HG03571 (cell line): ENCODE measurements around the gene PDIA2.

Experiments used
- ATAC-seq: cut with Tn5 transposase; IDR thresholded peaks from one replicate; pipeline ENCODE4 v1.9.1; 2021; ENCODE audit not compliant: unreplicated experiment

PDIA2 gene

DNA sequence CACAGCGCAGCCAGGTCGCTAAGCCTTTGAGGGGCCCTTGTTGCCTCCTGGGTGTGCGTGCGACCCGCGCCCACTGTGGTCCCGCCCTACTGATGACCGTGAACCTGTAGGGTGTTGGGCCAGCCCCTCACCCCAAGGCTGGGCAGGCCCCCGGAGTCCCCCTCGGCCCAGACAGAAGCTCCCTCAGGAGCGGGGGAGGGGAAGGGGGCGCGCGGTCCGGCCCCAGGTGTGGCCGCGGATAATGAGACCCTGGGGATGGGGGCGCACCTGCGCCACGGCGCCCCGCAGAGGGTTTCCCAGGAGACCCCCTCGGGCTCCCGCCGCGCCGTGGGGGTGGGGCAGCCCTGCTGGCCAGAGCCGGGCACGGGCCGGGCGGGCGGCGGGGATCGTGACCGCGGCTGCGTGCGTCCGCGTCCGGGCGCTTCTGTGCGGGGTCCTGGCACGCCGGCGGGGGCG is 2.9 kb upstream of the PDIA2 start:
- no peak for ATAC-seq

DNA sequence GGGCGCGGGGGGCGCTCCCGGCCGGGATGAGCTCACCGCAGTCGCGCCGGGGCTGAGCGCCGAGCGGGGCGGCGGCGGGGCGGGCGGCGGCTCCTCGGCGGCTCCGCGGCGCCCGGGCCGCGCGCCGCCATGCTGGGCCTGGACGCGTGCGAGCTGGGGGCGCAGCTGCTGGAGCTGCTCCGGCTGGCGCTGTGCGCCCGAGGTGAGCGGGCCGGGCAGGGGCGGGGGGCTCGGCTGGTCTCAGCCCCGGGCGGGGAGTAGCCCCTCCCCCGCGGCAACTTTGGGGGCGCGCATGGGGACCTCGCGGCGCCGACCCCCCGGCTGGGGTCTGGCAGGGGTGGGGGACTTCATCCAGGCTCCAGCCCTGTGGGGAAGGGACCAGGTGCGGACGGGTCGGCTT is 2.4 kb upstream of the PDIA2 start, which contains the start of gene ARHGDIG:
ARHGDIG (plus strand) TSS at position 40 of the 400 bp plus-strand sequence; CDS start at position 130, 90 bp downstream.
- no peak for ATAC-seq

DNA sequence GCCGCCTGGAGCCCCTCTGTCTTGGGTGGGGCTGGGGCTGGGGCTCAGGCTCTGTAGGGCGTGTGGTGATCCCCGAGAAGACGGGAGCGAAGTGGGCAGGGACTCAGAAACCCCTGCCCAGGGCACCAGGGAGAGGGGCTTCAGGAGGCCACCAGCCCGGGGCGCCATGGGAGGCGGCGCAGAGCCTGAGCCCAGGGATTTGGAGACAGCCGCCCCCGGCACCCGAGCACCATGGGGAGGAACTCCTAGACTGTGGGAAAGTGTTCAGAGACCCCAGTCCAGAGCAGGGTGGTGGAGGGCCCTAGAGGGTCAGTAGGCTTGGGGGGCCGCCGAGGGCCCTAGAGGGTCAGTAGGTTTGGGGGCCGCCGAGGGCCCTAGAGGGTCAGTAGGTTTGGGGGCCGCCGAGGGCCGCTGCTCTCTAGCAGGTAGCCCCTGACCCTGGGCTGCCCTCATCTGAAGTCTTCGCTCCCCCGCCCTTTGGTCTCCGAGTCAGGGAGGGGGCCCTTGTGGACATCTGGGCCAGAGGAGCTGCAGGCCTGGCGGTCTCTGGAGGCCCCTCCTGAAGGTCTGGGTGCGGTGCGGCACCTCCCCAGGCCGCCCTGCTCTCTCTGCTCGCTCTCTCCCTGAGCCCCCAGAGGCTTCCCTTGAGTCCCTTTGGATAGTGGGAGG is 1.8 kb upstream of the PDIA2 start:
- ATAC-seq: no peak

DNA sequence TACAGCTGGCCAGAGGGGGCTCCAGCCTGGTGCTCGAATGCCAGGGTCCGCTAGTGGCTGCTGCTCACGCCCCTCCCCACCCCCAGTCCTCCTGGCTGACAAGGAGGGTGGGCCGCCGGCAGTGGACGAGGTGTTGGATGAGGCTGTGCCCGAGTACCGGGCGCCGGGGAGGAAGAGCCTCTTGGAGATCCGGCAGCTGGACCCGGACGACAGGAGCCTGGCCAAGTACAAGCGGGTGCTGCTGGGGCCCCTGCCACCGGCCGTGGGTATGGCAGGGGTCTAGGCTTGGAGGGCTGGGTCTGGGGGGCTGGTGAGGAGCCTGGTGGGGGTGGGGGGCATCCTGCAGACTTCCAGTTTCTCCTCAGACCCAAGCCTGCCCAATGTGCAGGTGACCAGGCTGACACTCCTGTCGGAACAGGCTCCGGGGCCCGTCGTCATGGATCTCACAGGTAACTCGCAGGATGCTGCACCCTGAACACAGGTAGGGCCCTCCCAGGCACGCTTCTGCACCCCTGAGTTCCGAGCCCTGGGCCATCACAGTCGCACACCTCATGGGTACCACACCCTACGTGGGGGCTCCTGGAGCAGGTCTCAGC is 1.2 kb upstream of the PDIA2 start:
- ATAC-seq: no peak

DNA sequence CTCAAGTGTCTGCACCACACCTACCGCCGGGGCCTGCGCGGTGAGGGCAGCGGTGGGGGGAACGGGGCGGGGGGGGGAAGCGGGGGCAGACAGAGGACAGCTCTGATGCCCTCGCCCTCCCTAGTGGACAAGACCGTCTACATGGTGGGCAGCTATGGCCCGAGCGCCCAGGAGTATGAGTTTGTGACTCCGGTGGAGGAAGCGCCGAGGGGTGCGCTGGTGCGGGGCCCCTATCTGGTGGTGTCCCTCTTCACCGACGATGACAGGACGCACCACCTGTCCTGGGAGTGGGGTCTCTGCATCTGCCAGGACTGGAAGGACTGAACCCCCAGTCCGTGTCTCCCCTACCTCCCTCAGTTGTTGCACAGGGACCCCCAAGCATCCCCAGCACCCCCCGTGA is 473 bp upstream of the PDIA2 start:
- no peak for ATAC-seq

DNA sequence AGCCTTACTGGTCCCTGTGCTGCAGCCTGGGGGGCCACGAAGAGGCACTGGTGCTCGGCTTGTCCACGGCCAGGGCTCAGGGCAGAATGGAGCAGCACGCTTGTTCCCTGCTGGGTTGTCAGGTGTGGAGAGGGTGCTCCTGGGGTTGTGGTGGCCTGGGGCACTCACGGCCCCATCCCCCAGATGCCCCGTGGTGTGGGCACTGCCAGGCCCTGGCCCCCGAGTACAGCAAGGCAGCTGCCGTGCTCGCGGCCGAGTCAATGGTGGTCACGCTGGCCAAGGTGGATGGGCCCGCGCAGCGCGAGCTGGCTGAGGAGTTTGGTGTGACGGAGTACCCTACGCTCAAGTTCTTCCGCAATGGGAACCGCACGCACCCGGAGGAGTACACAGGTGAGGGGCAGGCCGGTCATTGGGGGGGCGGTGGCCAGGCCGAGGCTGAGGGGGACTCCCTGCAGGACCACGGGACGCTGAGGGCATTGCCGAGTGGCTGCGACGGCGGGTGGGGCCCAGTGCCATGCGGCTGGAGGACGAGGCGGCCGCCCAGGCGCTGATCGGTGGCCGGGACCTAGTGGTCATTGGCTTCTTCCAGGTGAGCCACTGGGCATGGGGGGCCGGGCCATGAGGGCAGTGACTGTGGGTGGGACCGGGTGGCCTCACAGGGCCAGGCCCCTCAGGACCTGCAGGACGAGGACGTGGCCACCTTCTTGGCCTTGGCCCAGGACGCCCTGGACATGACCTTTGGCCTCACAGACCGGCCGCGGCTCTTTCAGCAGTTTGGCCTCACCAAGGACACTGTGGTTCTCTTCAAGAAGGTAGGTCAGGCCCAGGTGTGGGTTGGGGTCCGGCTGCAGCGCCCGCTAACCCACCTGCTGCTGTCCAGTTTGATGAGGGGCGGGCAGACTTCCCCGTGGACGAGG is 1.5 kb downstream of the PDIA2 start:
- ATAC-seq: no peak

DNA sequence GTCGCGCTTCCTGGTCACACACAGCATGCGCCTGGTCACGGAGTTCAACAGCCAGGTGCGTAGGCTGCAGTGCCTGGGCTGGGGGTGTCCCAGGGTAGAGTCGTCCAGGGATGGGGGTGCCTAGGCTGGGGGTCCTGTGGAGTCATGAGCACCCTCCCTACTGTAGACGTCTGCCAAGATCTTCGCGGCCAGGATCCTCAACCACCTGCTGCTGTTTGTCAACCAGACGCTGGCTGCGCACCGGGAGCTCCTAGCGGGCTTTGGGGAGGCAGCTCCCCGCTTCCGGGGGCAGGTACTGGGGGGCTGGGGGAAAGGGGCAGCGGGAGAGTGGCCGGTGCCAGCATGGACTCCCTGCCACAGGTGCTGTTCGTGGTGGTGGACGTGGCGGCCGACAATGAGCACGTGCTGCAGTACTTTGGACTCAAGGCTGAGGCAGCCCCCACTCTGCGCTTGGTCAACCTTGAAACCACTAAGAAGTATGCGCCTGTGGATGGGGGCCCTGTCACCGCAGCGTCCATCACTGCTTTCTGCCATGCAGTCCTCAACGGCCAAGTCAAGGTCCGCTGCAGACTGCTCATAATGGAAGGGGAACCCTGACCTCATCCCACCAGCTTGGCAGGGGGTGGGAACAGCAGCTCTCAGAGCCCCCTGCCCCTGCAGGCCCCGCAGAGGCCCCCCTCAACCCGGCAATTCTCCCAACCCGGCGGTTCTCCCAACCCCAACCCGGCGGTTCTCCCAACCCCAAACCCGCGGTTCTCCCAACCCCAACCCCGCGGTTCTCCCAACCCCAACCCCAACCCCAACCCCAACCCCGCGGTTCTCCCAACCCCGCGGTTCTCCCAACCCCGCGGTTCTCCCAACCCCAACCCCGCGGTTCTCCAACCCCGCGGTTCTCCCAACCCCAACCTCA is 2.4 kb downstream of the PDIA2 start:
- ATAC-seq: no peak

DNA sequence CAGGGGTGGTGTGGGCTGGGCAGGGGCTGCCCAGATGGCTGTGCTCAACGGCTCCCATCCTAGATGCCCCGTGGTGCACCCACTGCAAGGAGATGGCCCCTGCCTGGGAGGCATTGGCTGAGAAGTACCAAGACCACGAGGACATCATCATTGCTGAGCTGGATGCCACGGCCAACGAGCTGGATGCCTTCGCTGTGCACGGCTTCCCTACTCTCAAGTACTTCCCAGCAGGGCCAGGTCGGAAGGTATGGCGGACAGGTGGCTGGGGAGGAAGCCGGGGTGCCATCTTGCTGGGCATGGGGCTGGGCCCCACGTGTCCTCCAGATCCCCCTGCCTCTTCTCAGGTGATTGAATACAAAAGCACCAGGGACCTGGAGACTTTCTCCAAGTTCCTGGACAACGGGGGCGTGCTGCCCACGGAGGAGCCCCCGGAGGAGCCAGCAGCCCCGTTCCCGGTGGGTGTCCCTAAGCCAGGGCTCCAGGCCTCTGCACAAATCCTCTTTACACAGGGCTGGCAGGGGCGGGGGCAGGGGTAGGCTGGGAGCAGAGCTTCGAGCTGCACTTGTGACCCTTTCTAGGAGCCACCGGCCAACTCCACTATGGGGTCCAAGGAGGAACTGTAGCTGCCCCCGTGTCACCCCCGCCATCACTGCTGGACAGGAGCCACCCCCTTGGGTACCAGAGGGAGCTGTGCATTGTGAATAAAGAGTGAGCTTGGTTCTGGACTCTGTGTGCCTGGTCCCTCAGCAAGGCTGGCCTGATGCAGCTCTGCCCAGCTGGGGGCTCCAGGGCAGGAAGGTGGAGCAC is 3.7 kb downstream of the PDIA2 start:
- ATAC-seq: no peak

DNA sequence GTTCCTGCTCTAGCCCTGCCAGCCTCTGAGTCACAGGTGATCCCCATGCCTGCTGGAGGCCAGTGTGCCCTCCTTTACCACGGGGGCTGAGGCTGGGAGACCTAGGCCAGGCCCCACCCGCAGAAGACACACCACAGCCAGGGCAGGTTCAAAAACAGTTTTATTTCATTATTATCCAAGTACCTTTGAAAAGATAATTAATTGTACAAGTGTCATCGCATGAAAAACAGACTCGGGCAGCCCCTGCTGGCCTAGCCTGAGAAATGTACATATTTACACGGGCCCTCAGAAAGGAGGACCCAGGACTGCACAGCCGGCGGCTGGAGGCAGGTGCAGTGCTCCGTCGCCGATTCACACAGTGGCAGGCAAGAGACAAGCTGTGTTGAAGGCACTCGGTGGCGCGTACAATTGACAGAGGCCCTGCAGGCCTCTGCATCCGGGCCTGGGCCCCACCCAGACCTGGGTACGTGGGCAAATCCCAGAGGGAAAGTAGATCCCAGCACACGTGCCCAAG is 4.4 kb downstream of the PDIA2 start:
- ATAC-seq: no peak

DNA sequence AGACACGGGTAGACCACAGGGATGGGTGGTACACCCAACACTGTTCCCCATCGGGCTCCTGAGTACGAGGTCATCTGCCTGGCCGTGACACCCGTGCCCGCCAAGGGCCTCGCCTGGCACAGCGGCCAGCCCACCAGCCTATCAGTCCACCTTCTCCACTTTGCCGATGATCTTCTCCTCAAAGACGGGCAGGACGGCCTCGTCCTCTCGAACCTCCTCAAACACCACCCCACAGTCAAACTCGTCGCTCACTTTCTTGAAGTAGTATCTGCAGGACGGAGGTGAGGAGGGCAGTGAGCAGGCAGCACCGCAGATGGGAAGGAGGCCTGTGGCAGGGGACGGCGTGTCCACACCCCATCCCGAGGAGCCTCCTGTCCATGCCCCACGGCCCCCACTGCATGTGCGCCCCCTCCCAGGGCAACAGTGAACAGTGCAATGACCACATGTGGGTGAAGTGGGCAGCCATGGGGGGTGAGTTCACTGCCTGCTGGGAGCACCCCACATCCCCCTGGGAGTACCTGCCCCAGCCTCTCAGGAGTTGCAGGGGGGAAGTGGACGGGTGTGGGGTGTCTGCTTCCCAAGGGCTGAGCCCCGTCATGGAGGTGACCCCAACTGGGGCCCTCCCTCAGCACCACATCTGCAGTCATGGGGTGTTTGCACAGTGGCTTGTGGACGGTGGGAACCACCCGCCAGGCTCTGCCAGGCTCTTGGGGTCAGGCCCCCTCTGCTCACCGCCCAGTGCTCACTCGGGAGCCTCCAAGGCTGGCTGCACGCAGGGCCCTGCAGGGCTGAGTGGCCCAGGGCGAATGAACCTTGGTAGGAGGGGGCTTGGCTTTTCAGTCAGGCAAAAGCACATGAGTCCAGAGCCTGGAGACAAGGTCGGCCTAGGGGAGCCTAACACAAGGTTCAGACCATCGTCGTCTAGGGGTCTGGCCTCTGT is 5.3 kb downstream of the PDIA2 start:
- ATAC-seq: no peak

DNA sequence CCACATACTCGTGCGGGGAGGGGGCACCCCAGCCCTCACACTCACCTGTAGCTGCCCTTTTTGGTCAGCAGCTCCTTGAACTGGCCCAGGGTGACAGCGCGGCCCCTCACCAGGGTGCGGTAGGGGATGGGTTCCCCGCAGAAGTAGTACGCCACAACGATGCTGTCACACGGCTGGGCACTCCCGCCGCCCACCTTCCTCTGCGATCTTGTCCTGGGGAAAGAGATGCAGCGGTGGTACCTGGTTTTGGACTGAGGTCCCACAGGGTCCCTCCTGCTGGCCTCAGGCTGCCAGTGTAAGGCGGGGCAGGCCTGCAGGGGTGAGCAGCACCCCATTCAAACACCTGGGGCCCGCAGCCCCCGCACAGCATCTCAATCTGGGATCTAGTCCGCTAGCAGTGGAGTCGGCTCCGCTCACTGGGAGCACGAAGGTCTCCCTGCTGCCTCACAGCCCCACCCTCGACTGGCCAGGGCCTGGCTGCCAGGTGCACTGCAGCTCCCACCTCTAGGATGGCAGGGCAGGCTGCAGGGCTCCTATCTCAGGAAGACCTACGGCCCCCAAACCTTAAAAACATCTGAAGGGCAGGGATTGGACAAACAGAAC is 6.5 kb downstream of the PDIA2 start:
- no peak for ATAC-seq

DNA sequence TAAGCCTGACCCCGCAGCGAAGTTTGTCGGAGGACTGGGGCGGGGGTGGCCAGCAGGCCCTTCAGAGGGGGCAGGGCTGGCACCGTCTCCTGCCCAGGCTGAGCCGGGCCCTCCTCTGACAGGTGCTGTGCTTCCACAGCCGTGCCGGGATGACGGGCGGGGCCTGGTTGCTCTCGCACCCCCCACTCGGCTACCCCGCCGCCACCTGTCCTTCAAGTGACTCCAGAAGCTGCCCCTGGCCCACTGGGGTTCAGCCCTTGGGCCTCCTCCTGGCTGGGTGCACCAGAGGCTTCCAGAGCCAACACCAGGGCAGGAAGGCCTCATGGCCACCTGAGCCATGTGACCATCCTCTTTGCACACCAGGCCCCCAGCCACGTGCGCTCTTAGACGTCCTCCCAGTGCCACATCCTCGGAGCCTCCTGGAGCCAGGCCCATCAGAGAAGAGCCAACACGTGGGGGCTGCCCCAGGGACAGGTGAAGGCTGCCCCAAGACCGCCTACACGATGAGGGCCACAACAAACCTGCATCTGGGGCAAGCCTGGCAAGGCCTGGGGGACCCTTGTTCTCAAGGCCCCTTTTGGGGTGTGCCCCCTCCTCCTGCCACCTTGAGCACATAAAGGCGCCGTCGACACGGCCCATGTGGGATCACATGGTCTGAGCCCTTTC is 7.2 kb downstream of the PDIA2 start:
- ATAC-seq: no peak

DNA sequence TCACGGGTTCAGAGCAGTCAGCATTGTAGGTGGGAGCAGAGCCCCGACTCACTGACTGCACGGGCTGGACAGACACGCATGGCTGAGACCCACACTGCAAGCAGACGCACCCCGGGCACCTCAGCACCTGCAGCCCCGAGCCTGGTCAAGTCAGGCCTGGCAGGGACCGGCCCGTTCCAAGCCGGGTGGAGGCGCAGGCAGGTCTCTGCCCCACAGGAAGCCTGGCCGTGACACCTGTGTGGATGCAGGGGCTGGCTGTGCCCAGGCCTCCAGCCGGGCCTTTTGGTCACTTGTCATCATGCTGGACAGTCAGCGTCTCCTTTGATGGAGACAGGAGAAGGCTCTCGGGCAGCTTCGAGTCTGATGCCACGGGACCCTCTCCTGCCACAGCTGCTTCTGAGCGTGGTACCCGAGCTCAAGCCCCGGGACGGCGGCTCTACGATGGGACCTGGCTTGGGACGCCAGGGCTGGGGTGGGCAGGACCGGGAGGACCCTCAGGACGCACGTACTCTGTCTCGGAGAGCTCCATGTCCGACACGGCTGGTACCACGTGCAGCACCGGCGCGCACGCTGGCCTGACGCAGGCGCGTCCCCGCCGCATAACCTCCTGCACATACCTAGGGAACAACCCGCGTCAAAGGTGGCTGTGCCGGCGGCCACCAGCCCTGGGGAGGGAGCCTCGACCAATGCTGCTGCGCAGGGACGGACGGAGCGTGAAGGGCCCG is 7.9 kb downstream of the PDIA2 start:
- ATAC-seq: no peak

DNA sequence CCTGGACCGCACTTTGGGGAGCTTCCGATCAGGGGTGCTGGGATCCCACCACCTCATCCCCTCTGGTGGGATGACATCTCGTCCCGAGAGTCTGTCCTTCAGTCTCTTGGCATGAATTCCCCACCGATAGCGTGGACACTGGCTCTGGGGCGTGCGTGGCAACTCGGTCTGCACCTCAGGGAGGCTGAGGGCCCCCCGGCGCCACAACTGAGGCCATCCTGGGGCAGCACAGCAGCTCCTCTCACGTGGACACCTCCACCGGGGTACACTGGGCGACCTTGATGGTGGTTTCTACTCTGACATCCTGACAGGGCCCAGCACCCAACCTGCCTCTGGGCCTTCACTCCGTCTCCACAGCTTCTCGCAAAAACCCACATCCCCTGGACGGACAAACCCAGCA is 8.6 kb downstream of the PDIA2 start:
- ATAC-seq: no peak

DNA sequence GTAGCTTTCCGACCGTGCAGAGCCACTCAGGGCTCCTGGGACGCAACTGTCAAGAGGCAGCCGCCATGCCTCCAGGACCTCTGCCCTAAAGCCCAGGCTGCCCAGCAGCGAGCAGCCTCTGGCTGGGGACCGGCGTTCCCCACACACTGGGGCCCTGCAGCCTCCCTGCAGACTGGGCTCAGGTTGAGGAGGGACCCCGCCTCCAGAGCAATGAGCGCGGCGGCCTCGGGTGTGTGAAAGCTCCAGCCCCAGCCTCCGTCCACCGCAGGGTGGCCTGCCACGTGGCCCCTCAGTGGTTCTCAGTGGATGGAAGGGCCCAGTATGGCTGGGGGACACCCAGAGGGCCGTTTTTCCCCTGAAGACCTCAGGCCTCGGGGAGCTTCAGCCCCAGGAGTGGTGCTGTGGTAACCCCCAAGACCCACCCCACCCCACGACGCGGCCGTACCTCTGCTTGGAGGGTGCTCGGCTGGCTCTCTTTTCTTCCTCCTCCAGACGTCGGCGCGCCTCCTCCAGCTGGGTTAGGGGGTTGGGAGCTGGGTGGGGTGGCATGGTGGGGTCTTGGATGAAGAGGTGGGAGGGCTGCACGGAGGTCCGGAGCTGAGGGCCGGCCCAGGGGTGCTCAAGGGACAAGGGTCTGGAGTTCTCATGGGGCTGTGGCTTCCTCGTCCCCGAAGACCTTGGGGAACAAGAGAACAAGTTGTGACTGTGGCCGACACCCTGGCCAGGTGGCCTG is 10.2 kb downstream of the PDIA2 start:
- ATAC-seq: no peak

DNA sequence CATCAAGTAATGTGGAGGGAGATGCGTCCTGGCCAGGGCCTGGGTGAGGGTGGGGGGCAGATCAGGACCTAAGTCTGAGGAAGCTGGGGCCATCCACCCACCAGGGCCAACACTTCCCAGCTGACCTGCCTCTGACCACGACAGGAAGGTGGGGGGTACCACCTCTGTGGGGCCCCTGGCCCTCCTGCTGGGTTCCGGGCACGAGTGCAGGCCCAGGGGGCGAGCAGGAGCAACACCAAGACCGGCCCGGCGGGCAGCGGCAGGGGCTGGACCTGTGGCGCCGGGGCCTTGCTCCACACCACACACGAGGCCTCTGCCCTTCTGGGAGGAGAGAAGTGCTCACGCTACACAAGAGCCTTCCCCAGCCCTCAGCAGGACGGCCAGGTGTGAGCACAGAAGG is 13.3 kb downstream of the PDIA2 start:
- ATAC-seq: no peak
